NOMO-1 treated with dmso at 0.1 percent for 144 hours (cell line): Measurements from ENCODE around the gene VSTM2B.
"Not testable (repeated sequence)": the region's sequence is repeated elsewhere in the genome, so short reads cannot be mapped to it uniquely, and the experiment has no call there.

Experiments
- DNase-seq: peaks from one replicate; lab custom pipeline; 2025; ENCODE audit not compliant: unreplicated experiment; lab: John Stamatoyannopoulos, UW

The VSTM2B gene

GRCh38 chr19:29525901-29526729 is at the start of gene VSTM2B:
Gene VSTM2B, plus strand, starts transcription at chr19:29525994. Its CDS starts 590 bp downstream, at chr19:29526584.
- no peak for DNase-seq

DNA sequence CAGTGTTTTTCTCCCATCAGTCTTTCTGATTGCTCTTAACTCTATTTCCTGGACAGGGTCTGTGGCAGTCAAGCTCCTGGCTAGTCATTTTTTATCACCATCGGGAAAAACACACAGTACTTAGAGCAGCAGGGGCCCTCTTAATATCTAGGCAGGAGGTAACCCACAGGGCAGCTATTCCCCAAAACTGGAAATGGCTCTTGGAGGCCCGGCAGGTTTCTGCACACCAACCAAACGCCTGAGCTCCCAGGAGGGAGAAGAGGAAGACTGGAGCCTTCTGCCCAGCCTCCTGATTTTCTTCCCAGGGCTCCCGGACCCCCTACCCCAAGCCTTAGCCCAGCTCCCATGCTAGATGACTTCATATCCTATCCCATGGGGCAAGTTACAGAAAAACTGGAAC is 49.3 kb upstream of the VSTM2B start:
- DNase-seq, result no peak

DNA sequence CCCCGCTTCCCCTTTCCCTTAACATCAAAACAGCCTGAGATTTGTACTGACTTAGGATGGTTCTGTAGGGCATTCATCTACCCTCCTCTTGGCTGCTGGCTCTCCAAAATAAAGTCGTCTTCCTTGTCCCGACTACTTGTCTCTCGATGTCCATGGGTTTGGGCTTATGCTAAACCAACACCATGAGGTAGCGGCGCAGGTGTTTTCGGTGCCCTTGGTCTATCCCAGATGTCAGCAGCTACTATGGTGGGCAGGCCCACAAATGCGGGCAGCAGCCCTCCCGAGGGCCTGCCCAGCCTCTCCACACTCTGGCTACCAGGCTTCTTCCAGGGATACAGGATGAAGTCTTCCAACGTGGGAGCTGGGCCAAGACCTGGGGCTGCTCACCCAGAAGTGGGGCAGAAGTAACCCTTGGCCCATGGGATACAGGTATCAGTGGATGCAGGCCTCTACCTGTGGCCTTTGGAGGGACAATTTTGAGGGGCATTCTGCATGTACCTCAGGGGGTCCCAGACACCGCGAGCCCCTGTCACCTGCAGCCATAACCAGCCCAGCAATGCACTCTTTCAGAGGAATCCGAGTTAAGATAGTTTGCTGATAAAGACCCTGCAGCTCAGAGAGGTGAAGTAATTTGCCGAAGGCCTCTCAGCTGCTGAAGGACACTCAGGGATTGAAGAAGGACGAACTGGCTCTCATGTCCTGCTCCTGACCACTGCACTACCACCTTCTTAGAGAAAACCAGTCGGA is 47.8 kb upstream of the VSTM2B start:
- DNase-seq, result no peak

GRCh38 chr19:29478578-29479565 is 46.9 kb upstream of the VSTM2B start:
- no peak for DNase-seq

DNA sequence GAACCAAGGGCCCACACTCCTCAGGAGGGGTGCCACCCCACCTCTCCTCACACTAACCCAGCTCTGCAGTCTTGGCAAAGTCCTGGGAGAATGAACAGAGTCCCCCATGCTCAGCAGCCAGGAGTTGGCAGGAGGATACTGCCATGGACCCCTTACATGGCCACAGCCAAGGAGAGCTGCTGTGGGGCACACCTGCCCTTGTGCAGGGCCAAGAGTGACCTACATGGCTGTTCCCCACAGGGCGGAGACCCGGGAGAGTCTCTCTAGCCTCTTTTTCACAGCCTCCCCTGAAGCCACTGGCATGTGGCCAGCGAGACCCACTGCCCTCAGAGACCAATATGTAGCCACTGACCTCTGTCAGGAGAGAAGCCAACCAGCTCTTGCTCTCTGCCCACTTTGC is 45.9 kb upstream of the VSTM2B start:
- DNase-seq, result no peak

- DNase-seq, result no peak
Observed at GRCh38 chr19:29480507-29480906, 45.3 kb upstream of the VSTM2B start.

DNA sequence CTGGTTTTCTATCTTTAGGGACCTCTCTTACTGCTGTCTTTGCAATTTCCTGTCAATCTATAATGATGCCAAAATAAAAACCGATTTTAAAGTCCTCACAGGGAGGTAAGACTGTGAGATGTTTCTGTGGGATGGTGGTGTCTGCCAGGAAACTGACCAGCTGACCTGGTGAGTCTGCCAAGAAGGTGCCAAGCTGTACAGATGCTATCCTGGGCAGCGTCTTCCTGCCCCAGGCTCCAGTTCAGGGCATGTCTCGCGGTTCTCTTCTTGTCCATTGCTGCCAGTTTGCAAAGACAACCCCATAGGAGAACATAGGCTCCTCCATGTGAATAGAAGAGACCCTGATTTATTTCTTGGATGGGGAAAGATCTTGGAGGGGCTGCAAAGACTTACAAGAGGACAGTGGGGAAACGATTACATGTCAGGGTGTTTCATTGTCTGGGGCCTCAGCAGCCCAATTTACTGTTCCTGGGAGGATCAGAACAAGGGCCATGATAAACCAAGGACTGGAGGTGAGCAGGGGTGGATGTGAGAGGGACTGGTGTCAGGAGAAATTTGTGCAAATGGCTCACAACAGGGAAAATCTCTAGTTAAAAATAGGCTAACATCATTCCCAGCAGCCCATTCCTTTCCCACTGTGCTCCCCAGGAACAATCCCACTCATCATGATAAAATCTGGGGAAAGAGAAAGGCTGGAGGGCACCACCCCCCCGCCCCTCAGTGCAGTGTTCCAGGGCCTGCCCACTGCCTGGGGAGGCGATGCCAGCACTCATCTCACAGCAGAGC is 42.7 kb upstream of the VSTM2B start:
- no peak for DNase-seq

- DNase-seq, result no peak
Observed at GRCh38 chr19:29483641-29483920, 42.2 kb upstream of the VSTM2B start.

- DNase-seq, result no peak
Observed at GRCh38 chr19:29483944-29484581, 41.7 kb upstream of the VSTM2B start.

DNA sequence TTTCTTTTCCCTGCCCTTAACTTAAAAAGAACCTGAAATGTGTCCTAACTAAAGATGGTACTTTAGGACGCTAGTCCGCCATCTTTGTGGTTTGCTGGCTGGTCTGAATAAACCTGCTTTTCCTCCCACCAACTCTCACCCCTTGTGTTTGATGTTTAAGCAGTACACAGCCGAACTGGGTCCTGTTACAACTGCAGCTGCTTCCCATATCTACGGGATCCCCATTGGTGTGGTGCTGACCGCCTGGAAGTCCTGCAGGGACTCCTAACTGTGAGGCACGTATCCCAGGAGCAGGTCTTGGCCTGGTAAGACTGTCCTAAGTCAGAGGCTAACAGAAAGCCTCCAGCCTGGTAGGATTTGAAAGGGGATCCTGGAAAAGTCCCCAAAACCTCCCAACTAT is 40.9 kb upstream of the VSTM2B start:
- no peak for DNase-seq

DNA sequence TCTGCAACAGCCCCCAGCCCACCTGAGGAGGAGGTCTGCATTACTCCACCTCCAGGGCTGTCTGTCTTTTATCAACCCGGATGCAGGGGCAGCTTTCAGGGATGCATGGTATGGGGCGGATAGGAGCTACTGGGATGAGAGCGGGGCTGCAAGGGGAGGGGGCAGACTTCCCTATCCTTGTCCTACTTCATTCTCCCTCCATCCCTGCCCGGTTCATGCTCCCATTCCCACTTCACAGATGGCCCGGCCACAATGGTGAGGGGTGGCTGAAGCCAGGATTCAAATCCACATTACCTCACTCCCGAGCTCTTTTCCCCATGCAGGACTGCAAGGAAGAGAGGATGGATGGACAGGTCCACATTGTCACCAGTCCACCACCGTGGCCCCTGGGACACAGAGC is 40.5 kb upstream of the VSTM2B start:
- no peak for DNase-seq

DNA sequence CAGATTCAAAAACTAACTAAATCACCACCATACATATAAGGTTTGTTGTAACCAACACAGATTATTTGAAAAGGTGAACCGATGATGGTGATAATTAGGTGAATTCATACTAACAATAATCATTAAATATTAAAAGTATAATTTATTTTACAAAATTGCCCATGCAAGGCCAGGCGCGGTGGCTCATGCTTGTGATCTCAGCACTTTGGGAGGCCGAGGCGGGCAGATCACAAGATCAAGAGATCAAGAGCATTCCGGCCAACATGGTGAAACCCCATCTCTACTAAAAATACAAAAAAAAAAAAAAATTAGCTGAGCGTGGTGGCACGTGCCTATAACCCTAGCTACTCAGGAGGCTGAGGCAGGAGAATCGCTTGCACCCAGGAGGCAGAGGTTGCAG is 38.8 kb upstream of the VSTM2B start:
- DNase-seq, result not testable (repeated sequence)

GRCh38 chr19:29487432-29487831 is 38.4 kb upstream of the VSTM2B start:
- DNase-seq, result no peak

DNA sequence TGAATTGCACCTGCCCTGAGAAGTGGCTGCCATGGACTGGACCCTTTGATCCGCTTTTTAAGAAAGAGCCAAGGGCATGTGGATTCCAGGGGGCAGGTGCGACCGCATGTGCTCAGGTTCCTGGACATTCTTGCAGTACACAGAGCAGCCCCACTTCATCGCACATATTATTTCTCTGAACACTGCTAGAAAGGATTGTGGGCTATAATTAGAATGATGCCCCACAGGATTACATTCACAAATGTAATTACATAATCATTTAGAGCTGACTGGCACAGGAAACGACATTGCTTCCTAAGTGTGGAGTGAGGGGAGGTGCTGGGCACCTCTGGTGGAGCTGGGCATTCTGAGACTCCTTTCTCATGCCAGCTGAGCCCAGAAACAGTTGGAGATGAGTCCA is 37.5 kb upstream of the VSTM2B start:
- no peak for DNase-seq

GRCh38 chr19:29489172-29489951 is 36.4 kb upstream of the VSTM2B start:
- no peak for DNase-seq

GRCh38 chr19:29491491-29491890 is 34.3 kb upstream of the VSTM2B start:
- DNase-seq, result no peak

- DNase-seq, result no peak
Observed at GRCh38 chr19:29491995-29492577, 33.7 kb upstream of the VSTM2B start.

- no peak for DNase-seq
Observed at GRCh38 chr19:29492769-29493168, 33.0 kb upstream of the VSTM2B start.

DNA sequence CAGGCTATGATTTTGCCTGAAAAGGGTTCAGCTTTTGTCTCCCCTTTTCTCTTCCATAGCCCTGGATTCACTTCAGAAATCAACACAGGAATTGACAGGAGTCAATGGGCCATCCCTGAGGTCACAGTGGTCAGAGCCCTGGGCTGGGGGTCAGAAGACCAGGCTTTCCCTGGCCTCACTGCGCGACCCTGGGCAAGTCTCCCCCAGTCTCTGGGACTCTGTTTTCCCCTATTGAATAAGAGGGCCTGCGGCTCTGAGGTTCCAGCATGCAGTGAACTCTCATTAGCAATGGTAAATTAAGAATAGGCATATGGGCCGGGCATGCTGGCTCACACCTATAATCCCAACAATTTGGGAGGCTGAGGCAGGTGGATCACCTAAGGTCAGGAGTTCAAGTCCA is 30.7 kb upstream of the VSTM2B start:
- no peak for DNase-seq
